Activated naive CD4-positive, alpha-beta T cell treated with anti-CD3 and anti-CD28 coated beads, Interleukin-2, amount 10 ng/mL, durations not matched to agents 7 days and 5 days (primary cell): Measurements from ENCODE around the gene NOP10.

Experiments used
- CTCF ChIA-PET: fragments of 350-600 bp; sonication (Branson Sonifier 250); formaldehyde crosslinking; loops from one replicate; lab custom pipeline; 2021; ENCODE audit warnings: antibody characterized with exemption; lab: Charles Lee
- DNase-seq: peaks from one replicate; pipeline ENCODE4 v3.0.0-alpha.2; 2020
- H3K27ac Mint-ChIP-seq: one replicate; pipeline ENCODE4 v1.8.0; 2021; ENCODE audit warnings: mild to moderate bottlenecking, moderate library complexity, mixed read lengths
- H3K27me3 Mint-ChIP-seq: one replicate; pipeline ENCODE4 v1.8.0; 2021; ENCODE audit warnings: mild to moderate bottlenecking, mixed read lengths
- H3K36me3 Mint-ChIP-seq: one replicate; pipeline ENCODE4 v1.8.0; 2021; ENCODE audit warnings: mixed read lengths
- H3K4me1 Mint-ChIP-seq: one replicate; pipeline ENCODE4 v1.8.0; 2021; ENCODE audit warnings: mixed read lengths
- H3K4me3 Mint-ChIP-seq: one replicate; pipeline ENCODE4 v1.8.0; 2021; ENCODE audit warnings: mild to moderate bottlenecking, moderate library complexity, mixed read lengths
- H3K9me3 Mint-ChIP-seq: one replicate; pipeline ENCODE4 v1.8.0; 2021; ENCODE audit warnings: mixed read lengths

The NOP10 gene

DNA sequence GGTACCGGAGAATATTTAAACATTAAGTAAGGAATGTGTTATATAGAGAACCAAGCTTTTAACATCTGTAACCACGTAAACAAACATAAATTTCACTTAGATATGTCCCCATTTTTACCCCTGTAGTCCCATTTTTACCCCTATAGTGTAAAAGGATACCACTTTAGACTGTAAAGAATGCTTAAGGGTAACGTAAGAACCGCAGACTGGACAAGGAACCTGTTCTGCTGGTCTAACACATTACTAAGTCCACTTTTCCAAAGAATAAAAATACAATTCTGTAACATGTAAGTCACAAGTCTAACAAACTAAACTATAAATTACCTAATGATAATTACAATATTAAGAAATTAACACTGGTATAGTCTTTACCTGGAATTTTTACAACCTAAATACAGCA lies 8.3 kb downstream of the NOP10 start:
- Mint-ChIP-seq H3K27ac (peak overlapping the region; percentile 93), H3K27me3 (peaks cover 5% of the 10 kb centered on the region), H3K36me3 (peaks cover 19% of the 10 kb centered on the region), H3K9me3 (no peaks in the 10 kb centered on the region), H3K4me1 (peaks cover 65% of the 10 kb centered on the region), H3K4me3 (peak overlapping the region; percentile 98)
- CTCF ChIA-PET, result no interaction called here
- DNase-seq, result no peak

DNA sequence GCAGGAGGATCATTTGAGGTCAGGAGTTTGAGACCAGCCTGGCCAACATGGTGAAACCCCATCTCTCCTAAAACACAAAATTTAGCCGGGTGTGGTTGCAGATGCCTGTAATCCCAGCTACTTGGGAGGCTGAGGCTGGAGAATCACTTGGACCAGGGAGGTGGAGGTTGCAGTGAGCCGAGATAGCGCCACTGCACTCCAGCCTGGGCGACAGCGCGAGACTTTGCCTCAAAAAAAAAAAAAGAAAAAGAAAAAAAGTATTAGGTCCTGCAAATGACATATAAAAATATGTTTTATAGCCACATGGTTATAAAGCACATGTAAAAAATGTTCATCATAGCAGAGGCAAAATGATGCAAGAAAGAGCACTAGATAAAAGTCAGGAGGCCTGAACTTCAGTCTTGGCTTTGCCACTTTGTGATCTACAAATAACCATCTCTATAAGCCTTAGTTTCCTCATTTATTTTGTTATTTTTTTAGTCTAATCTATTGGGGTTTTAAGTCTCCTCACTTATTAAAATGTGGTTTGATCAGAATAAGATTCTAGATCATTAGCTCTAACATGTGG lies 10.3 kb downstream of the NOP10 start:
- Mint-ChIP-seq H3K27ac (peak overlapping the region; percentile 78), H3K4me1 (peaks cover 78% of the 10 kb centered on the region), H3K4me3 (no peak overlapping the region), H3K36me3 (peaks cover 22% of the 10 kb centered on the region), H3K27me3 (peaks cover 5% of the 10 kb centered on the region), H3K9me3 (no peaks in the 10 kb centered on the region)
- no peak for DNase-seq
- CTCF ChIA-PET, result no interaction called here

DNA sequence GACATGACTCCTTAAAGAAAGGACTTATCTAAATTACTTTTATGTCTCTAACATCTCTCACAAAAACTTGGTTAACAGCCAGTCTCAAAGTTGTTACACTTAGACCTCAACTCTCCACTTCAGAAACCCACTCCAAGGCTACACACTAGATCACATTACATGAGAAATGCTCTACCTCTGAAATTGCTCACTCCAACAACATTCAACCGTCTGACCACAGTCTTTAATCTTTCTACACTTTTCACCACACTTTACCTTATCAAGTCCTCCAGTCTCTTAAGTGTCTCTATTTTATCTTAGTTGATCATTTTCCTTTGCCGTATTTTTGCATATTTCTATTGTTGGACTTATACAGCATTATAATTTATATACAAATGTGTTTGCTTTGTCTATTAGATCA lies 11.1 kb downstream of the NOP10 start:
- Mint-ChIP-seq H3K9me3 (no peaks in the 10 kb centered on the region), H3K27ac (peak overlapping the region; percentile 78), H3K4me3 (peak overlapping the region; percentile 1), H3K36me3 (peaks cover 19% of the 10 kb centered on the region), H3K27me3 (no peaks in the 10 kb centered on the region), H3K4me1 (peaks cover 81% of the 10 kb centered on the region)
- no peak for DNase-seq
- CTCF ChIA-PET, result interaction anchor here (1.6 kb wide), 1 partner anchor 90 kb away, joined by 5 read pairs; no protein-coding TSS in a partner anchor

DNA sequence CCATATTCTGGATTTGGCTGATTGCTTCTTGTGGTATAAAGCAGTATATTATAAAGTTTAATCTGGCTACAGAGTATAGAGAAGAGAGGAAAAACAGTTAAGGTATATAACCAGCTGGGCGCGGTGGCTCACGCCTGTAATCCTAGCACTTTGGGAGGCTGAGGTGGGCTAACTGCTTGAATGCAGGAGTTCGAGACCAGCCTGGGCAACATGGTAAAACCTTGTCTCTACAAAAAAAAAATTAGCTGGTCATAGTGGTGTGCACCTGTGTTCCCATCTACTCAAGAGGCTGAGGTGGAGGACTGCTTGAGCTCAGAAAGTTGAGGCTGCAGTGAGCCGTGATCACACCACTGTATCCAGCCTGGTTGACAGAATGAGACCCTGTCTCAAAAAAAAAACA lies 12.7 kb downstream of the NOP10 start:
- CTCF ChIA-PET, result interaction anchor here (0.6 to 2.8 kb wide), 8 partner anchors 8 to 235 kb away, joined by 3 to 10 read pairs (median 5); partner anchors contain the start of genes NOP10, NUTM1 and SLC12A6
- Mint-ChIP-seq H3K27ac (no peak overlapping the region), H3K9me3 (no peaks in the 10 kb centered on the region)

DNA sequence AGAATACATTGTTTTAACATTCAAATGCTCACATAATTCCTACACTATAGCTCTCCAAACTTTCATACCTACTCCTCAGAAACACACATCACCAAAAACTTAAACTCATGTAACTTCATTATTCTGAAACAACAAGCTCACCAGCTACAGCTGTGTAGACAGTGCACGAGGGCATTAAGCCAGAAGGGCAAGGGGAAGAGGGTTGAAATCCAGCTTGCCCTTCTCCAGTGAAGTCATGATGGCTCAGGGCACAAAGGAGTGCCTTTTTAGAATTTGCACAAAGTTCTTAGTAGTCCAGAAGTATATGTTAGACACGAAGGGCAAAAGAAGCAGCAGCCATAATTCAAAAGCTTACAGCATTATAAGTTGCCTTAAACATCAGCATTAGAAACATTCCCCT lies 13.9 kb downstream of the NOP10 start:
- no peaks in the 10 kb centered on the region for H3K9me3 Mint-ChIP-seq
- CTCF ChIA-PET, result interaction anchor here (1.3 to 2.8 kb wide), 7 partner anchors 9 to 259 kb away, joined by 3 to 13 read pairs (median 6); partner anchors contain the start of genes NOP10, NUTM1 and SLC12A6
- H3K36me3 Mint-ChIP-seq, result peaks cover 19% of the 10 kb centered on the region
- no peak overlapping the region for H3K4me3 Mint-ChIP-seq
- H3K4me1 Mint-ChIP-seq, result peaks cover 69% of the 10 kb centered on the region
- DNase-seq, result no peak
- no peaks in the 10 kb centered on the region for H3K27me3 Mint-ChIP-seq
- peak overlapping the region; percentile 84 for H3K27ac Mint-ChIP-seq

More for the DNA sequence above, 12.7 kb downstream of the NOP10 start:
- no peaks in the 10 kb centered on the region for H3K27me3 Mint-ChIP-seq
- no peak for DNase-seq
- H3K36me3 Mint-ChIP-seq, result peaks cover 19% of the 10 kb centered on the region
- no peak overlapping the region for H3K4me3 Mint-ChIP-seq
- H3K4me1 Mint-ChIP-seq, result peaks cover 77% of the 10 kb centered on the region

DNA sequence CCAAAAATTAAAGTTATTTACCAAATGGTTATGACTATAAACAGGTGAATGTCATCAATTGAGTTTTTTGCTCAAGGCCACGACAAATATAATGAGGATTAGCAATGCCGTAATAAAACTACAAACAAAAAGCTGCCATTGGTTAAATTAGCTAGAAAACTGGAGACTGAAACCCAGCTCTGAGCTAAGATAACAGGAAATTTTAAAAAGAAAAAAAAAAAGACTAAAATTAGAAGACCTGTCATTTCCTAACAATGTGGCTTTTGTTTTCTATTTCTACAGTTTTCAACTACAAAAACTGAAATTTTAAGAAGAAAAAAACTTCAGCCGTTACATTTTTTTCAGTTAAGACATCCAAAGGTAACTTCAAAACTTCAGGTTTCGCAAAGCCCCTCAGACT lies 15.0 kb downstream of the NOP10 start:
- Mint-ChIP-seq H3K4me1 (peaks cover 63% of the 10 kb centered on the region), H3K36me3 (peaks cover 20% of the 10 kb centered on the region), H3K27ac (peak overlapping the region; percentile 84), H3K9me3 (no peaks in the 10 kb centered on the region), H3K4me3 (peak overlapping the region; percentile 50), H3K27me3 (no peaks in the 10 kb centered on the region)
- DNase-seq, result no peak
- CTCF ChIA-PET, result interaction anchor here (0.6 to 2.8 kb wide), 6 partner anchors 10 to 284 kb away, joined by 3 to 13 read pairs (median 5); partner anchors contain the start of gene SLC12A6

DNA sequence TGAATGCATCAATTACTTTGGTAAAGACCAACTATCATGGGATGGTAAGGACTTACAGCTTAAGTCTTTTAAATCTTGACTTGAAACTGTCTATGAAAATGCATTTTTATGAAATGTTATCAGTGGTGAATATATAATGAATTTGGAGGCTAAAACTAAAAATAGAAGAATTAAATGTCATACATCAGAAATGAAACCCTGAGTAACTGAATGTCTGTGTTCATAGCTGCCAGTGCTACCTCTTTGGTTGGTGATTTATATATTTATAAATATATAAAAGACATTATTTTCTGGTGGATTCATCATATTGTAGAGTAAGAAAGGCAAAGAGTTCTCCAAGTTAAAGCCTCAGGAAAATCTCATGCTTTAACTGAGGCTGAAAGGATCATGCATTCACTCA lies 17.6 kb downstream of the NOP10 start:
- CTCF ChIA-PET, result no interaction called here
- H3K27me3 Mint-ChIP-seq, result no peaks in the 10 kb centered on the region
- H3K4me1 Mint-ChIP-seq, result peaks cover 47% of the 10 kb centered on the region
- no peak overlapping the region for H3K4me3 Mint-ChIP-seq
- H3K36me3 Mint-ChIP-seq, result peaks cover 14% of the 10 kb centered on the region
- H3K9me3 Mint-ChIP-seq, result no peaks in the 10 kb centered on the region
- no peak for DNase-seq
- no peak overlapping the region for H3K27ac Mint-ChIP-seq

DNA sequence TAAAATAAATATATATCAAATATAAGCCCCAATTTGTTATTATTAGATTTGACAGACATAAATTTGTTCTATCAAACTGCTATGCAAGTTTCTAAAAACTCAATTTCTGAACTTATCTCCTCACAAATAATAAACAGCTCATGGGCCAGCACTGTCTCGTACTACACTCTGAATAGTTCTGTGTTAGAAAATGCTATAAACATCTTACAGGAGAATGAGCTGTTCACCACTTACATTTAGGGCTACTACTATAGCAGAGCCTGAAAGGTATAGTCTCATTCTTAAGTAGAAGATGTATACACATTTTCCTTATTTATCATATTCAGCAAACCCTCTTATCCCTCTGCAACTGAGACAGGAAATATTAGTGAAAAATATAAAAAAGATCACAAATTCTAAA lies 18.0 kb downstream of the NOP10 start:
- Mint-ChIP-seq H3K4me3 (no peak overlapping the region), H3K36me3 (peaks cover 14% of the 10 kb centered on the region), H3K9me3 (no peaks in the 10 kb centered on the region), H3K27ac (no peak overlapping the region), H3K4me1 (peaks cover 47% of the 10 kb centered on the region), H3K27me3 (no peaks in the 10 kb centered on the region)
- CTCF ChIA-PET, result no interaction called here
- DNase-seq, result no peak

DNA sequence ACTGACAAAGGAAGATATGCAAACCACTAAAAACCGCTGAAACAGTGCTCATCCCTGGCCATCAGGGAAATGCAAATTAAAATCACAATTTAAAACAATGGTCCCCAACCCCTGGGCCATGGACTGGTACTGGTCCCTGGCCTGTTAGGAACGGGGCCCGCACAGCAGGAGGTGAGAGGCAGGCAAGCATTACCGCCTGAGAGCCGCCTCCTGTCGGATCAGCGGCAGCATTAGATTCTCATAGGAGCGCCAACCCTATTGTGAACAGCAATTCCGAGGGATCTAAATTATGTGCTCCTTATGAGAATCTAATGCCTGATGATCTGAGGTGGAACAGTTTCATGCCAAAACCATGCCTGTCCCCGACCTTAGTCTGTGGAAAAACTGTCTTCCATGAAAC lies 19.7 kb downstream of the NOP10 start:
- Mint-ChIP-seq H3K27me3 (no peaks in the 10 kb centered on the region), H3K9me3 (no peaks in the 10 kb centered on the region), H3K36me3 (peaks cover 11% of the 10 kb centered on the region), H3K27ac (no peak overlapping the region), H3K4me1 (peaks cover 46% of the 10 kb centered on the region), H3K4me3 (no peak overlapping the region)
- CTCF ChIA-PET, result interaction anchor here (0.6 kb wide), 1 partner anchor 37 kb away, joined by 3 read pairs; no protein-coding TSS in a partner anchor
- no peak for DNase-seq

DNA sequence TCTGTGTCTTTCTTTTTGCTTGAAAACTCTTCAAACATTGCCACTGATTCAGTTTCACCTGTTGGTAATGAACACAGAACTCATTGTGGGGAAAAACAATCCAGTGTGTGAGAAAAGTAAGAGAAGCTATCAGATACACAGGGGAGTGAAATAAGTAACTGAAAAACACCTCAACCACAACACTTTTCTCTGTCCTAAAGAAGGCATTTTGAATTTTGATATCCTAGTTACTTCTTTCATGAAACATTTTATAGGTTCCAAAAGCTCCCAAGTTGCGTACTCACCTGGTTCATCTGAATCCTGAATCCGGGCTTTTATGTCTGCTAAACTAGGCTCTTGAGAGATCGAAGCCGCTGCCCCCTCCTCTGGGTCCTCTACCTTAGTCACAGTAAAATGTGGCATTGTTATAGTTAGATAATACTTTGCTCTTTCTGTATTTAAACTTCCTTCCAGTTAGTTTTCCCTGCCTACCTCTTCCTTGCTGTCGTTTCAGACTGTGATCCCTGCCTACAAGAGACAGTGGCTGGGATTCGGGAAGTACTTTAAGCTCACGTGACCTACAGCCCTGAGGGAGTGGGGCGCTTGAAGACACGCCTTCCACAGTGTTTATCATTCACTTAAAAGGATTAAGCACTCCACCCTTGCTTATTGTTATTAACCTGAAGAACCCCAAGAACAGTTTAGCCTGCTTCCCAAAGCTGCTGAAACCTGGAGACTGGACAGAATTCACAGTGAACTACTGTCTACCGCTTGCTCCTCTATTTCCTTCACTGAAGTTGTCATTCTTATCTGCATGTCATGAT lies 24.5 kb downstream of the NOP10 start:
- Mint-ChIP-seq H3K27ac (peak overlapping the region; percentile 92), H3K27me3 (no peaks in the 10 kb centered on the region), H3K36me3 (peaks cover 22% of the 10 kb centered on the region), H3K4me1 (peaks cover 52% of the 10 kb centered on the region), H3K4me3 (peak overlapping the region; percentile 95), H3K9me3 (no peaks in the 10 kb centered on the region)
- peak; percentile 51 for DNase-seq
- CTCF ChIA-PET, result interaction anchor here (0.7 to 1.5 kb wide), 6 partner anchors 9 to 156 kb away, joined by 3 to 6 read pairs (median 4); partner anchors contain the start of gene LPCAT4

DNA sequence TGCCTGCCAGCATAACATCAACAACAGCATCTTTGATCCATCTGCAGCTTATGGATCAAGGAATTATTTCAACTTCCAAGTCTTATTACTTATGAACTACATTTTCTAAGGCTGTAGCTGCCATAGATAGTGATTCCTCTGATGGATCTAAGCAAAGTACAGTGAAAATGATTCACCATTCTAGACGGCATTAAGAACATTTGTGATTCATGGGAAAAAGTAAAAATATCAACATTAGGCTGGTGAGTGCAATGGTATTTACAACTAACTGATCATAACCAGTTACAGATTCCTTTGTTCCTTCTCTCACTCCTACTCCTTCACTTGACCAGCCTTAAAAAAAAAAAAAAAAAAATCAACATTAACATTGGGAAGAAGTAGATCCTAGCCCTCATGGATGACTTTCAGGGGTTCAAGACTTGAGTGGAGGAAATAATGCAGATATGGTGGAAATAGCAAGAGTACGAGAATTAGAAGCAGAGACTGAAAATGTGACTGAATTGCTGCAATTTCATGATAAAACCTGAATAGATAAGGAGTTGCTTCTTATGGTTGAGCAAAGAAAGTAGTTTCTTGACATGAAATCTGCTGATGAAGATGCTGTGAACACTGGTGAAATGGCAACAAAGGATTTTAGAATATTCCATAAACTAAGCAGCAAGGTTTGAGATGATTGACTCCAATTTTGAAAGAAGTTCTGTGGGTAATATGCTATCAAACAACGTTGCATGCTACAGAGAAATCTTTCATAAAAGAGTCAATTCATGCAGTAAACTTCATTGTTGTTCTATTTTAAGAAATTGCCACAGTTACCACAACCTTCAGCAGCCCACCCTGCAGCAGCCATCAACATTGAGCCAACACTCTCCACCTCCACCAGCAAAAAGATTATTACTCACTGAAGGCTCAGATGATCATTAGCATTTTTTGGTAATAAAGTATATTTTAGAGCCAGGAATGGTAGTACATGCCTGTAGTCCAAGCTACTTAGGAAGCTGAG lies 28.1 kb downstream of the NOP10 start:
- H3K4me1 Mint-ChIP-seq, result peaks cover 41% of the 10 kb centered on the region
- no peak for DNase-seq
- CTCF ChIA-PET, result interaction anchor here (0.7 kb wide), 1 partner anchor 273 kb away, joined by 3 read pairs; no protein-coding TSS in a partner anchor
- no peak overlapping the region for H3K27ac Mint-ChIP-seq
- H3K36me3 Mint-ChIP-seq, result peaks cover 19% of the 10 kb centered on the region
- no peaks in the 10 kb centered on the region for H3K27me3 Mint-ChIP-seq
- no peaks in the 10 kb centered on the region for H3K9me3 Mint-ChIP-seq
- H3K4me3 Mint-ChIP-seq, result no peak overlapping the region

DNA sequence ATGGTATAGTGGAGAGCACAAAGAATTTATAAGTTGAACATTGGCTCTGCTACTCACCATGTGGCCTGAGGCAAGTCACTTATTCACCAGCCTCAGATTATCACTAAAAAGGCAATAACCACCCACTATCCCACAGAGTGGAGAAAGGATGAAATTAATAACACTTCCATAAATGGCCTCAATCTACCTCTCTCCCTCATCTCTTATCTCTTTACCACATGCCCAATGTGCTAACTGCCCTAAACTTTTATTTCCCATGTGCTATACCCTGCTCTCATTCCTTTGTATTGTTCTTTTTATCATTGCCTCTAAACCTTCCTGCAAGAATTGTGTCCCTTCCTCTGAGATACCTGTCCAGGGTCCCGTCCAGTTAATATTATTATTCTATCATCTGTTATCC lies 31.4 kb downstream of the NOP10 start:
- Mint-ChIP-seq H3K27me3 (no peaks in the 10 kb centered on the region), H3K36me3 (peaks cover 25% of the 10 kb centered on the region), H3K4me1 (peaks cover 24% of the 10 kb centered on the region), H3K27ac (no peak overlapping the region), H3K4me3 (no peak overlapping the region), H3K9me3 (no peaks in the 10 kb centered on the region)
- no peak for DNase-seq
- CTCF ChIA-PET, result no interaction called here

DNA sequence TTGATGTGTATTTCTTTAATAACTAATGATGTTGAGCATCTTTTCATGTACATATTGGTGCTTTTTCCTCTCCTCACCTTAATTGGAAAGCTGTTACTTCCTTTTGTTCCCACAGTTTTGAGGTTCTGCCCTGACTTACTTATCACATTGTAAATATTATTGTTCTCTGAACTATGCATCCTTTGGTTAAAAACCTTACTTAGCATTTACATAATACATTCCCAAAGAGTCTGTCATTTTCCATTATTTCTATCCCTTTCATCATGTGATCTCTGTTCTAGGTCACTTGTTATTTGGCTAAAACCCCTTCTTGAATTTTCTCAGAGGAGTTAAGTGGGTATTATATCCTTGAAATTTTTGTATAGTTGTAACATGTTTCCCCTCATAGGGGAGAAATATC lies 38.3 kb downstream of the NOP10 start:
- no peak overlapping the region for H3K27ac Mint-ChIP-seq
- CTCF ChIA-PET, result no interaction called here
- no peak overlapping the region for H3K4me3 Mint-ChIP-seq
- H3K36me3 Mint-ChIP-seq, result peaks cover 29% of the 10 kb centered on the region
- H3K4me1 Mint-ChIP-seq, result peaks cover 7% of the 10 kb centered on the region
- no peaks in the 10 kb centered on the region for H3K27me3 Mint-ChIP-seq
- no peaks in the 10 kb centered on the region for H3K9me3 Mint-ChIP-seq
- no peak for DNase-seq
